Measurements from ENCODE around the gene SPEF2. TPM values are rescaled to one million over a fixed set of nuclear protein-coding genes. Genes with fewer than 3 reads are reported as not detected.

SPEF2 gene
- total and polyA plus RNA-seq, 2 experiments from 2014 or later = 0.17 to 0.21 TPM

GRCh38 chr5:35698047-35698808, 80.6 kb downstream of the SPEF2 start:
- ATAC-seq = no peak
- Mint-ChIP-seq H3K27me3 (ENCODE audit: insufficient read depth, low read depth, poor library complexity) (peaks cover 2% of the 10 kb centered on the region), H3K36me3 (ENCODE audit: low read depth) (no peaks in the 10 kb centered on the region), H3K9me3 (no peaks in the 10 kb centered on the region), H3K4me3 (no peak overlapping the region), H3K27ac (no peak overlapping the region), H3K4me1 (no peaks in the 10 kb centered on the region)
- Histone ChIP-seq H3K4me3 (no peak overlapping the region), H3K27me3 (ENCODE audit: insufficient read depth) (no peaks in the 10 kb centered on the region), H4K20me1 (replicated peaks; ENCODE audit: insufficient read depth) (no peaks in the 10 kb centered on the region), H3K4me1 (ENCODE audit: insufficient read depth) (no peaks in the 10 kb centered on the region), H3K4me2 (no peak overlapping the region), H3K79me2 (replicated peaks; ENCODE audit: insufficient read depth) (no peaks in the 10 kb centered on the region), H3F3A (replicated peaks; ENCODE audit: low read depth) (no peaks in the 10 kb centered on the region), H3K9me2 (ENCODE audit: insufficient read depth) (no peaks in the 10 kb centered on the region), H3K27ac (ENCODE audit: low read depth) (no peak overlapping the region), H2AFZ (no peak overlapping the region), H3K36me3 (ENCODE audit: insufficient read depth) (no peaks in the 10 kb centered on the region)
- no peak for TF ChIP-seq ZNF114 (CRISPR knock-in tag; IDR thresholded peaks at IDR 0.05)
- TF ChIP-seq ETS1 (IDR thresholded peaks at IDR 0.05) = no peak
- TF ChIP-seq CREB1 (CRISPR knock-in tag; IDR thresholded peaks at IDR 0.05; ENCODE audit: low read depth) = no peak
- TF ChIP-seq REST (IDR thresholded peaks at IDR 0.05; ENCODE audit: unreplicated experiment) = no peak
- no peak for TF ChIP-seq POLR2AphosphoS5 (IDR thresholded peaks at IDR 0.05; ENCODE audit: low read depth)
- TF ChIP-seq NANOG (IDR thresholded peaks at IDR 0.05; ENCODE audit: borderline replicate concordance) = no peak
- TF ChIP-seq CTCF (conservative IDR thresholded peaks at IDR 0.05; ENCODE audit: low read depth in 2 of 2) = no peak
- no peak for TF ChIP-seq ZNF331 (CRISPR knock-in tag; IDR thresholded peaks at IDR 0.05; ENCODE audit: low read depth)
- no peak for TF ChIP-seq EZH2phosphoT487 (IDR thresholded peaks at IDR 0.05; ENCODE audit: unreplicated experiment)
- TF ChIP-seq STAT1 (IDR thresholded peaks at IDR 0.05; ENCODE audit: unreplicated experiment) = no peak
- no peak for TF ChIP-seq ZNF462 (CRISPR knock-in tag; IDR thresholded peaks at IDR 0.05)
- no peak for TF ChIP-seq EZH2 (IDR thresholded peaks at IDR 0.05; ENCODE audit: low read depth, unreplicated experiment)
- TF ChIP-seq JUNB (IDR thresholded peaks at IDR 0.05; ENCODE audit: unreplicated experiment) = no peak
- DNase-seq (ENCODE audit: low spot score) = no peak
